Upper lobe of left lung (tissue), 6 donors: ENCODE data around the gene DNAJB6. TPM values are rescaled to one million over a fixed set of nuclear protein-coding genes. Genes with fewer than 3 reads are reported as not detected.

Experiments
- ATAC-seq, 2 donors: fragments of 200-7000 bp; cut with Tn5 transposase; one replicate each; pipeline ENCODE4 v1.9.1; 2022; ENCODE audit warnings: mild to moderate bottlenecking in 2 of 2, moderate library complexity in 2 of 2; ENCODE audit not compliant: low FRiP score in 2 of 2
- DNase-seq, 2 donors: peaks; one replicate each; pipeline ENCODE4 v3.0.0-alpha.2; 2019 to 2020
- H3K27ac ChIP-seq, 4 donors: fragments of 200-600 bp; sonication (generic); one replicate each; pipeline ENCODE4 v1.5.1; 2016 to 2019
- H3K27me3 ChIP-seq, 4 donors: fragments of 200-600 bp; sonication (generic); one replicate each; pipeline ENCODE4 v1.5.1; 2017 to 2019
- H3K36me3 ChIP-seq, 4 donors: fragments of 200-600 bp; sonication (generic); one replicate each; pipeline ENCODE4 v1.5.1; 2016 to 2019
- H3K4me1 ChIP-seq, 4 donors: fragments of 200-600 bp; sonication (generic); one replicate each; pipeline ENCODE4 v1.5.1; 2018 to 2019
- H3K4me3 ChIP-seq, 4 donors: fragments of 200-600 bp; sonication (generic); one replicate each; pipeline ENCODE4 v1.5.1; 2017 to 2019; ENCODE audit warnings: mild to moderate bottlenecking in 2 of 4, moderate library complexity in 1 of 4
- H3K9me3 ChIP-seq, 4 donors: fragments of 200-600 bp; sonication (generic); one replicate each; pipeline ENCODE4 v1.5.1; 2018 to 2019
- EP300 ChIP-seq, 4 donors: sonication (generic); formaldehyde crosslinking; IDR thresholded peaks; one replicate each; pipeline ENCODE4 v1.5.1; 2017; ENCODE audit warnings: antibody characterized with exemption in 4 of 4, control low read depth in 2 of 4
- POLR2A ChIP-seq, 4 donors: fragments of 450-650 bp; IDR thresholded peaks; one replicate each; pipeline ENCODE4 v1.5.1; 2016 to 2017; ENCODE audit warnings: antibody characterized with exemption in 4 of 4, mild to moderate bottlenecking in 2 of 4
- POLR2AphosphoS5 ChIP-seq, 2 donors: sonication (generic); formaldehyde crosslinking; IDR thresholded peaks; one replicate each; pipeline ENCODE4 v1.5.1; 2017; ENCODE audit warnings: antibody characterized with exemption in 2 of 2
- WGBS, 2 donors: methylation state at CpG; one replicate each; pipeline ENCODE4 v1.1.5; 2017 to 2018; 5-methylcytosine and 5-hydroxymethylcytosine counted together
- total RNA-seq, 6 donors: library from RNA; depleted of rRNA in 4 of 6; stranded (reverse); fragments of >200 nt in 4 of 6; gene quantifications; one replicate each; pipeline versions ENCODE4 v1.1.0 to v1.2.1, GENCODE V29; 2016 to 2021
- TF ChIP-seq, protein P1 (sequence below), 6 experiments: fragments of 450-650 bp in 4 of 6; fragments of 200-600 bp in 2 of 6; sonication (generic) in 2 of 6; IDR thresholded peaks; one replicate each; pipeline ENCODE4 v1.5.1; 2016 to 2019; ENCODE audit warnings: antibody characterized with exemption in 6 of 6
- donor health status: DM: no; HTN: no; CAD: no; lungs with moderate emphysema.
- donor health status: DM: no; HTN: yes; CAD: no; lungs with severe emphysema.

DNAJB6 gene
- total RNA-seq, 6 donors from 2014 or later, result 64.1 to 99.6 (median 83.0) TPM

- Histone ChIP-seq H3K4me1 (peaks cover 8 to 12% (median 9%) of the 10 kb centered on the region in 4 donors), H3K27me3 (no peaks in the 10 kb centered on the region), H3K9me3 (no peaks in the 10 kb centered on the region), H3K4me3 (no peak overlapping the region), H3K27ac (no peak overlapping the region), H3K36me3 (no peaks in the 10 kb centered on the region)
- ATAC-seq (no peak), DNase-seq (no peak)
- WGBS, 2 donors, result 77 to 78% methylated on average over 11 of the region's 11 CpGs
- TF ChIP-seq, protein P1, sequence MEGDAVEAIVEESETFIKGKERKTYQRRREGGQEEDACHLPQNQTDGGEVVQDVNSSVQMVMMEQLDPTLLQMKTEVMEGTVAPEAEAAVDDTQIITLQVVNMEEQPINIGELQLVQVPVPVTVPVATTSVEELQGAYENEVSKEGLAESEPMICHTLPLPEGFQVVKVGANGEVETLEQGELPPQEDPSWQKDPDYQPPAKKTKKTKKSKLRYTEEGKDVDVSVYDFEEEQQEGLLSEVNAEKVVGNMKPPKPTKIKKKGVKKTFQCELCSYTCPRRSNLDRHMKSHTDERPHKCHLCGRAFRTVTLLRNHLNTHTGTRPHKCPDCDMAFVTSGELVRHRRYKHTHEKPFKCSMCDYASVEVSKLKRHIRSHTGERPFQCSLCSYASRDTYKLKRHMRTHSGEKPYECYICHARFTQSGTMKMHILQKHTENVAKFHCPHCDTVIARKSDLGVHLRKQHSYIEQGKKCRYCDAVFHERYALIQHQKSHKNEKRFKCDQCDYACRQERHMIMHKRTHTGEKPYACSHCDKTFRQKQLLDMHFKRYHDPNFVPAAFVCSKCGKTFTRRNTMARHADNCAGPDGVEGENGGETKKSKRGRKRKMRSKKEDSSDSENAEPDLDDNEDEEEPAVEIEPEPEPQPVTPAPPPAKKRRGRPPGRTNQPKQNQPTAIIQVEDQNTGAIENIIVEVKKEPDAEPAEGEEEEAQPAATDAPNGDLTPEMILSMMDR (IDR thresholded peaks at IDR 0.05), result no peak
- TF ChIP-seq EP300 (IDR thresholded peaks at IDR 0.05) (no peak), POLR2AphosphoS5 (IDR thresholded peaks at IDR 0.05) (no peak), POLR2A (IDR thresholded peaks at IDR 0.05) (no peak)
These were observed 99.3 kb downstream of the DNAJB6 start for GRCh38 chr7:157436076-157436475.

DNA sequence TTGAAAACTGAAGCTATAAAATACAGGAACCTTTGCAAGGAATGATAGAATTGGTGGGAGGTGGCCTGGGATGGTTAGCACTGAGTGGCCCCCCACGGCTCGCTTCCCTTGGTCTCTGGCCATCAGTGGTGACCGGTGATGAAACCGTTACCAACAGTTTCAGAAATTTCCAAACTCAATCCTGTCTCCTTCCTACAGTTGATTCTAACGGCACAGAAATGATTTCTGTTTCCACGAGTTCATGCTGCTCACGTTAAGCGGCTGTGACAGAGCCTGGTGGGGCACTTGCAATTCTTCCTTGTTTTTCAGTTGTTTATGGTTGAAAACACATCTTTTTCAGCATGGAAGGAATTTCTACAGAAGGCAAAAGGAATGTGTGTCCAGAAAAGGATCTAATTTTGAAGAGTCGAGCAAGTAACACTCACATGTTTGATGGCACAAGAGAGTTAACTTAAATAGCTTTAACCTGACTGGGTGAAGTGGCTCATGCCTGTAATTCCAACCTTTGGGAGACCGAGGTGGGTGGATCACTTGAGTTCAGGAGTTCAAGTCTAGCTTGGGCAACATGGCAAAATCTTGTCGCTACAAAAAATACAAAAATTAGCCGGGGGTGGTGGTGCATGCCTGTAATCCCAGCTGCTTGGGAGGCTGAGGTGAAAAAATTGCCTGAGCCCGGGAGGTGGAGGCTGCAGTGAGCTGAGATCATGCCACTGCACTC lies 100.1 kb downstream of the DNAJB6 start:
- Histone ChIP-seq H3K27me3 (no peaks in the 10 kb centered on the region), H3K36me3 (no peaks in the 10 kb centered on the region), H3K9me3 (no peaks in the 10 kb centered on the region), H3K4me3 (no peak overlapping the region), H3K27ac (no peak overlapping the region), H3K4me1 (peaks cover 8 to 12% (median 9%) of the 10 kb centered on the region in 4 donors)
- 66 to 69% methylated on average over 13 of the region's 13 CpGs for WGBS, 2 donors
- DNase-seq (no peak), ATAC-seq (no peak)
- TF ChIP-seq, protein P1 (IDR thresholded peaks at IDR 0.05), result no peak
- TF ChIP-seq POLR2A (IDR thresholded peaks at IDR 0.05) (no peak), POLR2AphosphoS5 (IDR thresholded peaks at IDR 0.05) (no peak), EP300 (IDR thresholded peaks at IDR 0.05) (no peak)

DNA sequence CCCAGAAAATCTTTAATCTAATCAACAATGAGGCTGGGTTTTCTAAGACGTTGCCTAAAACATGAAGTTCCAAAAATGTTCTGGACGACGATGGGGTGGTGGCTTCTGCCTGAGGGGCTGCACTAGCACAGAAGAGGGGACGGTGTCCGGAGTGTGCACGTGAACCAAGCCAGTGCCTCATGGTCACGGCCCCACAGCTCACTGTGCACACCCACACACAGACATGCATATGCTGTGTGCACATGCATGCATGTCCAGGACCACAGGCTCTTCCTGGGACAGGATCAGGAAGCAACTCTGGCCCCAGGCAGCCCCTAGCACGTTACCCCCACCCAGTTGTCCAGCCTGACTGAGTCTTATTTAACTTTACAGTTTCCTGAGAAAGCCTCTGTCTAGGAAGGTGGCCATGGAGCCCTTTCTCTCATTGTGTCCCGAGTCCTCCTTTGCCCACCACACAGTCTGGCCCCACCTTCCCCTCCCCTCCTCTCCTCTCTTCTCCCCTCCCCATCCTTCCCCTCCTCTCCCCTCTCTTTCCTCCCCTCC lies 100.8 kb downstream of the DNAJB6 start:
- TF ChIP-seq POLR2AphosphoS5 (IDR thresholded peaks at IDR 0.05), result no peak
- Histone ChIP-seq H3K36me3 (no peaks in the 10 kb centered on the region), H3K27ac (no peak overlapping the region), H3K9me3 (no peaks in the 10 kb centered on the region), H3K4me3 (no peak overlapping the region), H3K27me3 (no peaks in the 10 kb centered on the region), H3K4me1 (peaks cover 4 to 6% (median 5%) of the 10 kb centered on the region in 4 donors)
- ATAC-seq, result no peak
- 68 to 72% methylated on average over 8 to 9 of the region's 9 CpGs for WGBS, 2 donors
- peak in 1 of 2 donors; percentile 9 for DNase-seq

DNA sequence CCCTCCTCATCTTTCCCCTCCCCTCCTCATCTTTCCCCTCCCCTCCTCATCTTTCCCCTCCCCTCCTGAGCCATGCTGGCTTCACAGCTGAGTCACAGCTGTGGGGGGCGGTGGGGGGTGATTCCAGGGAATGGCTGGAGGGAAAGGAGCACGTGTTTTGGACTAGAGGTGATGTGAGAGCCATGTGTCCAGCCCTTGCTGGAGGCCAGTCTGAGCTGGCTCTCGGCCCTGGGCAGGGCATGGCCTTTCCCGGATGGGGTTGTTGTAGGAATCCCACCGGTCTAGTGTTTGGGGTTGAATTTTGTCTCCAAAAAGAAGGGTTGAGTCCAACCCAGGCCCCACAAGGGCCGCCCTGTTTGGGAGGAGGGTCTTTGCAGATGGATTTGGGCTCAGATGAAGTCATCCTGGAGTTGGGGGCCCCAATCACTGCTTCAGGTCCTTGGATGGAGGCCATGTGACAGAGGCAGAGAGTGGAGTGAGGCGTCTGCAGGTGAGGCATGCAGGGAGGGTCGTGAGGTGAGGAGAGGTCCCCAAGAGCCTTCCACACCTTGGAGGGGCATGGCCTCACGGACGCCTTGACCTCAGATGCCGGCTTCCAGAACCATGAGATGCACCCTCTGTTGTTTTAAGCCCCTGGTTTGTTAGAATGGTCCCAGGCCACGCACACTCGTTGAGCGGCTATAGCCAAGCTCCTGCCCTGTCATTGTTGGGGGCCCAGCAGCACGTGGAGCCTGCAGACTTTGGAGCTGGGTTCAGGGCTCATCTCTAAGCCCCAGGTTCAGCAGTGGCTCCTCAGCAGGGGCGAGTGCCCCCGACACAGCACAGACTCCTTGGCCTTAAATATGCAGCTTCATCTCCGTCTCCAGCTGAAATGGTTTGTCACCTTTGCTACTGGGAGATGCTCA lies 101.6 kb downstream of the DNAJB6 start:
- Histone ChIP-seq H3K4me1 (no peaks in the 10 kb centered on the region), H3K27ac (no peak overlapping the region), H3K4me3 (no peak overlapping the region), H3K27me3 (no peaks in the 10 kb centered on the region), H3K9me3 (no peaks in the 10 kb centered on the region), H3K36me3 (no peaks in the 10 kb centered on the region)
- TF ChIP-seq POLR2A (IDR thresholded peaks at IDR 0.05) (no peak), EP300 (IDR thresholded peaks at IDR 0.05) (no peak), POLR2AphosphoS5 (IDR thresholded peaks at IDR 0.05) (no peak)
- TF ChIP-seq, protein P1 (IDR thresholded peaks at IDR 0.05), result no peak
- 75 to 81% methylated on average over 11 to 14 of the region's 18 CpGs for WGBS, 2 donors
- ATAC-seq, result no peak
- peak in 1 of 2 donors; percentile 19 for DNase-seq

DNA sequence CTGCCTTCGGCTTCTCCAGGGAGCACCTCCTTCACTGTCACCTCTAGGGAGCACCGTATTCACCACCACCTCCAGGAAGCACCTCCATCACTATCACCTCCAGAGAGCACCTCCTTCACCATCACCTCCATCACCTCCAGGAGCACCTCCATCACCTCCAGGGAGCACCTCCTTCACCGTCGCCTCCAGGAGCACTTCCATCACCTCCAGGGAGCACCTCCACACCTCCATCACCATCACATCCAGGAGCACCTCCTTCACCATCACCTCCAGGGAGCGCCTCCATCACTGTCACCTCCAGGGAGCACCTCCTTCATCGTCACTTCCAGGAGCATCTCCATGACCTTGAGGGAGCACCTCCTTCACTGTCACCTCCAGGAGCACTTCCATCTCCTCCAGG lies 102.3 kb downstream of the DNAJB6 start:
- Histone ChIP-seq H3K36me3 (no peaks in the 10 kb centered on the region), H3K4me3 (no peak overlapping the region), H3K27me3 (no peaks in the 10 kb centered on the region), H3K27ac (no peak overlapping the region), H3K9me3 (no peaks in the 10 kb centered on the region), H3K4me1 (no peaks in the 10 kb centered on the region)
- no peak for TF ChIP-seq POLR2A (IDR thresholded peaks at IDR 0.05)
- DNase-seq (no peak), ATAC-seq (no peak)
- WGBS, 2 donors, result 93 to 96% methylated on average over 6 of the region's 6 CpGs
